SK-N-SH (cell line): ENCODE measurements around the gene SDF2L1. TPM values are rescaled to one million over a fixed set of nuclear protein-coding genes. Genes with fewer than 3 reads are reported as not detected.

ENCODE experiments used
- CTCF ChIA-PET: fragments of 300-600, 350-600 bp; formaldehyde crosslinking; extraction: SDS; loops from one replicate; lab custom pipeline; 2021; lab: Yijun Ruan, JAX
- POLR2A ChIA-PET: fragments of 350-600 bp; sonication (Branson Sonifier 250); formaldehyde crosslinking; extraction: SDS; loops from one replicate; lab custom pipeline; 2020; ENCODE audit warnings: antibody characterized with exemption, inconsistent platforms; lab: Yijun Ruan, JAX
- DNase-seq: peaks from one replicate; pipeline ENCODE4 v3.0.0; 2012
- H2AFZ ChIP-seq: fragments of 200-600 bp; sonication (generic); 2 replicates; pipeline ENCODE4 v1.8.1; 2016; ENCODE audit warnings: antibody characterized with exemption, mild to moderate bottlenecking, low read depth
- H3F3A ChIP-seq: fragments of 200-600 bp; sonication (generic); replicated peaks from 2 replicates; pipeline ENCODE3; 2016; ENCODE audit warnings: antibody characterized with exemption, mild to moderate bottlenecking; ENCODE audit not compliant: insufficient read depth
- H3K27ac ChIP-seq, 2 experiments: fragments of 200-500 bp in 1 of 2; fragments of 200-600 bp in 1 of 2; sonication (Bioruptor generic) in 1 of 2; sonication (generic), shearing (Covaris generic) in 1 of 2; 2 replicates each; pipeline versions ENCODE4 v1.5.1 to v1.6.1; 2014 to 2016; ENCODE audit warnings: low read depth in 2 of 2, inconsistent platforms in 1 of 2, low read length in 1 of 2, mild to moderate bottlenecking in 1 of 2, mixed read lengths in 1 of 2
- H3K27me3 ChIP-seq: fragments of 200-600 bp; sonication (generic), shearing (Covaris generic); 2 replicates; pipeline ENCODE4 v1.6.1; 2016; ENCODE audit warnings: mixed run types; ENCODE audit not compliant: insufficient read depth
- H3K36me3 ChIP-seq, 2 experiments: fragments of 200-500 bp in 1 of 2; fragments of 200-600 bp in 1 of 2; sonication (Bioruptor generic) in 1 of 2; sonication (generic) in 1 of 2; replicated peaks in 1 of 2; 2 replicates each; pipeline versions ENCODE3 to v1.5.1; 2014 to 2016; ENCODE audit warnings: low read length in 1 of 2, mild to moderate bottlenecking in 1 of 2; ENCODE audit not compliant: insufficient read depth in 2 of 2, control insufficient read depth in 1 of 2
- H3K4me1 ChIP-seq, 2 experiments: fragments of 200-500 bp in 1 of 2; fragments of 200-600 bp in 1 of 2; sonication (Bioruptor generic) in 1 of 2; sonication (generic), shearing (Covaris generic) in 1 of 2; 2 replicates each; pipeline versions ENCODE4 v1.5.1 to v1.6.1; 2014 to 2016; ENCODE audit warnings: low read depth in 1 of 2, low read length in 1 of 2, mixed run types in 1 of 2; ENCODE audit not compliant: insufficient read depth in 2 of 2, control insufficient read depth in 1 of 2
- H3K4me2 ChIP-seq: fragments of 200-600 bp; sonication (generic), shearing (Covaris generic); 2 replicates; pipeline ENCODE4 v1.6.1; 2017; ENCODE audit warnings: mixed run types
- H3K4me3 ChIP-seq, 2 experiments: fragments of 200-500 bp in 1 of 2; fragments of 200-600 bp in 1 of 2; sonication (Bioruptor generic) in 1 of 2; sonication (generic), shearing (Covaris generic) in 1 of 2; 2 replicates each; pipeline versions ENCODE4 v1.5.1 to v1.8.1; 2014 to 2016; ENCODE audit warnings: low read depth in 2 of 2, inconsistent platforms in 1 of 2, low read length in 1 of 2, mild to moderate bottlenecking in 1 of 2, mixed read lengths in 1 of 2, moderate library complexity in 1 of 2
- H3K79me2 ChIP-seq: fragments of 200-600 bp; sonication (generic); 2 replicates; pipeline ENCODE4 v1.8.1; 2017; ENCODE audit warnings: mild to moderate bottlenecking; ENCODE audit not compliant: insufficient read depth
- H3K9ac ChIP-seq: fragments of 200-600 bp; sonication (generic); 2 replicates; pipeline ENCODE4 v1.6.1; 2017; ENCODE audit warnings: mixed run types
- H3K9me2 ChIP-seq: fragments of 200-600 bp; sonication (generic); 2 replicates; pipeline ENCODE4 v1.6.1; 2017; ENCODE audit warnings: mixed run types
- H3K9me3 ChIP-seq: fragments of 200-600 bp; sonication (generic); 2 replicates; pipeline ENCODE4 v1.6.1; 2017; ENCODE audit warnings: mixed run types, mild to moderate bottlenecking, moderate library complexity
- H4K20me1 ChIP-seq: fragments of 200-600 bp; sonication (generic); 2 replicates; pipeline ENCODE4 v1.6.1; 2017; ENCODE audit warnings: mild to moderate bottlenecking, mixed run types; ENCODE audit not compliant: insufficient read depth
- FOXM1 ChIP-seq: IDR thresholded peaks from 2 replicates; pipeline ENCODE4 v1.4.0; 2012; ENCODE audit warnings: low read depth, mild to moderate bottlenecking
- GABPA ChIP-seq: IDR thresholded peaks from 2 replicates; pipeline ENCODE4 v1.4.0; 2012; ENCODE audit warnings: low read depth, mild to moderate bottlenecking
- MEF2A ChIP-seq: IDR thresholded peaks from 2 replicates; pipeline ENCODE4 v1.4.0; 2012; ENCODE audit warnings: low read depth, borderline replicate concordance
- MXI1 ChIP-seq: IDR thresholded peaks from 2 replicates; pipeline ENCODE4 v1.6.1; 2012; ENCODE audit warnings: mild to moderate bottlenecking, low read depth, low read length, improper control_type of control experiment
- POLR2AphosphoS5 ChIP-seq: IDR thresholded peaks from 2 replicates; pipeline ENCODE4 v1.6.1; 2012; ENCODE audit warnings: low read depth, low read length
- RAD21 ChIP-seq: IDR thresholded peaks from 2 replicates; pipeline ENCODE4 v1.6.1; 2012; ENCODE audit warnings: mild to moderate bottlenecking, low read length
- RCOR1 ChIP-seq: fragments of 150-350 bp; IDR thresholded peaks from 2 replicates; pipeline ENCODE4 v1.6.1; 2017; ENCODE audit warnings: antibody characterized with exemption, low read length
- RFX5 ChIP-seq: IDR thresholded peaks from 2 replicates; pipeline ENCODE4 v1.6.1; 2012; ENCODE audit warnings: mild to moderate bottlenecking, improper control_type of control experiment, low read length
- RXRA ChIP-seq: IDR thresholded peaks from 2 replicates; pipeline ENCODE4 v1.4.0; 2012; ENCODE audit warnings: low read depth, mild to moderate bottlenecking, borderline replicate concordance
- SIN3A ChIP-seq: IDR thresholded peaks from 2 replicates; pipeline ENCODE4 v1.6.1; 2012; ENCODE audit warnings: low read depth, mild to moderate bottlenecking, low read length, moderate library complexity, borderline replicate concordance
- TAF1 ChIP-seq: IDR thresholded peaks from 2 replicates; pipeline ENCODE4 v1.6.1; 2012; ENCODE audit warnings: low read depth, mild to moderate bottlenecking, low read length, moderate library complexity, borderline replicate concordance
- TCF12 ChIP-seq: IDR thresholded peaks from 2 replicates; pipeline ENCODE4 v1.4.0; 2012
- YY1 ChIP-seq: IDR thresholded peaks from 2 replicates; pipeline ENCODE4 v1.4.0; 2012; ENCODE audit warnings: low read depth, mild to moderate bottlenecking
- WGBS: methylation state at CpG from one replicate; pipeline ENCODE4 v1.1.6; 2017; ENCODE audit warnings: low lambda C conversion rate; 5-methylcytosine and 5-hydroxymethylcytosine counted together
- polyA plus RNA-seq, 3 experiments: library from polyadenylated mRNA; depleted of rRNA; stranded (reverse); fragments of >200 nt; gene quantifications; 2 replicates each; pipeline ENCODE4 v1.2.3, GENCODE V29; 2012
- TF ChIP-seq, protein P1 (sequence below): fragments of 200-600 bp; sonication (generic); IDR thresholded peaks from 2 replicates; pipeline ENCODE4 v1.6.1; 2017; ENCODE audit warnings: antibody characterized with exemption, mild to moderate bottlenecking, moderate library complexity
- TF ChIP-seq, protein P2 (sequence below): IDR thresholded peaks from 2 replicates; pipeline ENCODE4; 2012

Gene SDF2L1
- polyA plus RNA-seq, 1 of the 3 experiments (the other 2 are of a cell fraction), result 60.9 TPM

DNA sequence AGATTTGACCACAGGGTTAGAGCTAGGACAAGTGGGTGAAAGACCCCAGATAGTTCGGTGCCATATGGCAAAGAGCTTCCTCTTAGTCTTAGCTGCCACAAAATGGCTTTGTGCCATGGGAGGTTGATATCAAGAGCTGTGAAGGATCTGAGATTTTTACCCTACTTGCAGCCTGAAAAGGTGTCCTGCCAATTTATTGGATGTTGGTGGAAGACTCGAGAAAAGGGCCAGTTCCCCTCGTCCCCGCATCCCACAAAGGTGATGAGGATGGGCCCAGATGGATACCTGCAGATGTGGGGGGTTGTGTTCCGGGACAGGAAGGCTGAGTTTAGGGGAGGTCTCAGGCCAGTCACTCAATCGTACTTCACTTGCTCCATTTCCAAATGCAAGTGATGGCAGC, 39.5 kb upstream of the SDF2L1 start:
- DNase-seq, result no peak
- no peak overlapping the region for H3K4me2 ChIP-seq
- peaks cover 0 to 5% of the 10 kb centered on the region in 2 experiments for H3K36me3 ChIP-seq
- no peaks in the 10 kb centered on the region for H3K4me1 ChIP-seq
- H3K9me3 ChIP-seq, result no peaks in the 10 kb centered on the region
- no peak overlapping the region for H2AFZ ChIP-seq
- no peaks in the 10 kb centered on the region for H3K27me3 ChIP-seq
- H3K27ac ChIP-seq, result no peak overlapping the region
- H3K9ac ChIP-seq, result no peak overlapping the region
- 100% methylated on average over 6 of the region's 6 CpGs for WGBS
- H4K20me1 ChIP-seq, result peaks cover 94% of the 10 kb centered on the region
- H3K9me2 ChIP-seq, result no peaks in the 10 kb centered on the region
- no peak overlapping the region for H3K4me3 ChIP-seq
- POLR2A ChIA-PET, result no interaction called here
- peaks cover 100% of the 10 kb centered on the region for H3K79me2 ChIP-seq
- H3F3A ChIP-seq, result no peaks in the 10 kb centered on the region
- CTCF ChIA-PET, result interaction anchor here (0.8 to 1.7 kb wide), 3 partner anchors 10 to 27 kb away, joined by 3 to 5 read pairs (median 4); no protein-coding TSS in a partner anchor
- TF ChIP-seq RCOR1, result no peak
- no peak for TF ChIP-seq MXI1

DNA sequence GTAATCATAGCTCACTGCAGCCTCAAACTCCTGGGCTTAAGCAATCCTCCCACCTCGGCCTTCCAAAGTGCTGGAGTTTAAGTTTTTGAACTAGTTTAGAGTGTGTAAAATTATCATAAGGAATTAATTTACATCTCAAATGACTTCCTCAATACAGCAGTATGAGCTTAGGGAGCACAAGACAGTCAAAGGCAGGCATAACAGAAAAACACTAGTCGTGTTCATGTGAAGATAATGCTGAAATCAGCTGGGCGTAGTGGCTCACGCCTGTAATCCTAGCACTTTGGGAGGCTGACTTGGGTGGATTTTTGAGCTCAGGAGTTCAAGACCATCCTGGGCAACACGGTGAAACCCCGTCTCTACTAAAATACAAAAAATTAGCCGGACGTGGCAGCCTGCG, 38.1 kb upstream of the SDF2L1 start:
- ChIA-PET CTCF (interaction anchor here (0.9 to 1.7 kb wide), 6 partner anchors 10 to 37 kb away, joined by 3 to 4 read pairs (median 3); no protein-coding TSS in a partner anchor), POLR2A (no interaction called here)
- Histone ChIP-seq H3K4me3 (no peak overlapping the region), H3K9ac (no peak overlapping the region), H4K20me1 (peaks cover 95% of the 10 kb centered on the region), H3K9me2 (no peaks in the 10 kb centered on the region), H3K4me1 (no peaks in the 10 kb centered on the region), H3K27ac (no peak overlapping the region), H3F3A (no peaks in the 10 kb centered on the region), H3K27me3 (no peaks in the 10 kb centered on the region), H3K79me2 (peaks cover 100% of the 10 kb centered on the region), H2AFZ (no peak overlapping the region), H3K4me2 (no peak overlapping the region), H3K9me3 (no peaks in the 10 kb centered on the region), H3K36me3 (no peaks in the 10 kb centered on the region)
- 92% methylated on average over 9 of the region's 9 CpGs for WGBS
- no peak for TF ChIP-seq RAD21
- TF ChIP-seq YY1, result no peak
- no peak for TF ChIP-seq RXRA
- TF ChIP-seq RFX5, result no peak
- no peak for TF ChIP-seq FOXM1
- TF ChIP-seq MEF2A, result no peak
- TF ChIP-seq TCF12, result no peak
- TF ChIP-seq, protein P1, sequence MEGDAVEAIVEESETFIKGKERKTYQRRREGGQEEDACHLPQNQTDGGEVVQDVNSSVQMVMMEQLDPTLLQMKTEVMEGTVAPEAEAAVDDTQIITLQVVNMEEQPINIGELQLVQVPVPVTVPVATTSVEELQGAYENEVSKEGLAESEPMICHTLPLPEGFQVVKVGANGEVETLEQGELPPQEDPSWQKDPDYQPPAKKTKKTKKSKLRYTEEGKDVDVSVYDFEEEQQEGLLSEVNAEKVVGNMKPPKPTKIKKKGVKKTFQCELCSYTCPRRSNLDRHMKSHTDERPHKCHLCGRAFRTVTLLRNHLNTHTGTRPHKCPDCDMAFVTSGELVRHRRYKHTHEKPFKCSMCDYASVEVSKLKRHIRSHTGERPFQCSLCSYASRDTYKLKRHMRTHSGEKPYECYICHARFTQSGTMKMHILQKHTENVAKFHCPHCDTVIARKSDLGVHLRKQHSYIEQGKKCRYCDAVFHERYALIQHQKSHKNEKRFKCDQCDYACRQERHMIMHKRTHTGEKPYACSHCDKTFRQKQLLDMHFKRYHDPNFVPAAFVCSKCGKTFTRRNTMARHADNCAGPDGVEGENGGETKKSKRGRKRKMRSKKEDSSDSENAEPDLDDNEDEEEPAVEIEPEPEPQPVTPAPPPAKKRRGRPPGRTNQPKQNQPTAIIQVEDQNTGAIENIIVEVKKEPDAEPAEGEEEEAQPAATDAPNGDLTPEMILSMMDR, result no peak
- no peak for TF ChIP-seq TAF1
- no peak for TF ChIP-seq POLR2AphosphoS5
- TF ChIP-seq, protein P2, sequence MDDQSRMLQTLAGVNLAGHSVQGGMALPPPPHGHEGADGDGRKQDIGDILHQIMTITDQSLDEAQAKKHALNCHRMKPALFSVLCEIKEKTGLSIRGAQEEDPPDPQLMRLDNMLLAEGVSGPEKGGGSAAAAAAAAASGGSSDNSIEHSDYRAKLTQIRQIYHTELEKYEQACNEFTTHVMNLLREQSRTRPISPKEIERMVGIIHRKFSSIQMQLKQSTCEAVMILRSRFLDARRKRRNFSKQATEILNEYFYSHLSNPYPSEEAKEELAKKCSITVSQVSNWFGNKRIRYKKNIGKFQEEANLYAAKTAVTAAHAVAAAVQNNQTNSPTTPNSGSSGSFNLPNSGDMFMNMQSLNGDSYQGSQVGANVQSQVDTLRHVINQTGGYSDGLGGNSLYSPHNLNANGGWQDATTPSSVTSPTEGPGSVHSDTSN, result no peak
- no peak for TF ChIP-seq GABPA
- no peak for TF ChIP-seq SIN3A
- TF ChIP-seq MXI1, result no peak
- DNase-seq, result no peak
